Stimulated activated CD8-positive, alpha-beta memory T cell treated with anti-CD3 and anti-CD28 coated beads, Interleukin-12 subunit alpha, Interleukin-12 subunit beta, amount 100 ng/mL, for 24 hours (primary cell): ENCODE measurements around the gene RCBTB1.

Source experiments
- DNase-seq: peaks from one replicate; pipeline ENCODE4 v3.0.0-alpha.2; 2020; ENCODE audit errors: extremely low read depth

The RCBTB1 gene

GRCh38 chr13:49559006-49559405, 26.4 kb downstream of the RCBTB1 start:
- DNase-seq: no peak

GRCh38 chr13:49554387-49554786, 31.0 kb downstream of the RCBTB1 start:
- no peak for DNase-seq

GRCh38 chr13:49553888-49554287, 31.5 kb downstream of the RCBTB1 start:
- no peak for DNase-seq

- no peak for DNase-seq
Observed at GRCh38 chr13:49550942-49551644, 34.3 kb downstream of the RCBTB1 start.

- no peak for DNase-seq
Observed at GRCh38 chr13:49549289-49549688, 36.1 kb downstream of the RCBTB1 start.

GRCh38 chr13:49546561-49546960, 38.8 kb downstream of the RCBTB1 start:
- DNase-seq: no peak

- DNase-seq: no peak
Observed at GRCh38 chr13:49545661-49546060, 39.7 kb downstream of the RCBTB1 start.

GRCh38 chr13:49543656-49544055, 41.7 kb downstream of the RCBTB1 start:
- DNase-seq: no peak

GRCh38 chr13:49540552-49540951, 44.8 kb downstream of the RCBTB1 start:
- no peak for DNase-seq

GRCh38 chr13:49539746-49540145, 45.6 kb downstream of the RCBTB1 start:
- no peak for DNase-seq

- DNase-seq: no peak
Observed at GRCh38 chr13:49539313-49539712, 46.0 kb downstream of the RCBTB1 start.

GRCh38 chr13:49538404-49538803, 47.0 kb downstream of the RCBTB1 start:
- DNase-seq: no peak

- no peak for DNase-seq
Observed at GRCh38 chr13:49536144-49536873, 49.0 kb downstream of the RCBTB1 start.

GRCh38 chr13:49533591-49534269, 51.6 kb downstream of the RCBTB1 start:
- DNase-seq: no peak

GRCh38 chr13:49533011-49533410, 52.3 kb downstream of the RCBTB1 start:
- no peak for DNase-seq

GRCh38 chr13:49532593-49532992, 52.8 kb downstream of the RCBTB1 start:
- no peak for DNase-seq

GRCh38 chr13:49530457-49530856, 54.9 kb downstream of the RCBTB1 start:
- no peak for DNase-seq

GRCh38 chr13:49528161-49528560, 57.2 kb downstream of the RCBTB1 start:
- no peak for DNase-seq

GRCh38 chr13:49527123-49527522, 58.2 kb downstream of the RCBTB1 start:
- DNase-seq: no peak

GRCh38 chr13:49524740-49525501, 60.4 kb downstream of the RCBTB1 start:
- no peak for DNase-seq

GRCh38 chr13:49521224-49521623, 64.1 kb downstream of the RCBTB1 start:
- DNase-seq: no peak

- DNase-seq: no peak
Observed at GRCh38 chr13:49517461-49517860, 67.9 kb downstream of the RCBTB1 start.
